ENCODE results near the gene IP6K1. TPM values are rescaled to one million over a fixed set of nuclear protein-coding genes. Genes with fewer than 3 reads are reported as not detected.
"Not testable (repeated sequence)": the region's sequence is repeated elsewhere in the genome, so short reads cannot be mapped to it uniquely, and the experiment has no call there.

Gene IP6K1
- total RNA-seq, 1 donor: 48.5 TPM

GRCh38 chr3:49700453-49701128 lies 85.8 kb downstream of the IP6K1 start:
- TF ChIP-seq, protein P1, sequence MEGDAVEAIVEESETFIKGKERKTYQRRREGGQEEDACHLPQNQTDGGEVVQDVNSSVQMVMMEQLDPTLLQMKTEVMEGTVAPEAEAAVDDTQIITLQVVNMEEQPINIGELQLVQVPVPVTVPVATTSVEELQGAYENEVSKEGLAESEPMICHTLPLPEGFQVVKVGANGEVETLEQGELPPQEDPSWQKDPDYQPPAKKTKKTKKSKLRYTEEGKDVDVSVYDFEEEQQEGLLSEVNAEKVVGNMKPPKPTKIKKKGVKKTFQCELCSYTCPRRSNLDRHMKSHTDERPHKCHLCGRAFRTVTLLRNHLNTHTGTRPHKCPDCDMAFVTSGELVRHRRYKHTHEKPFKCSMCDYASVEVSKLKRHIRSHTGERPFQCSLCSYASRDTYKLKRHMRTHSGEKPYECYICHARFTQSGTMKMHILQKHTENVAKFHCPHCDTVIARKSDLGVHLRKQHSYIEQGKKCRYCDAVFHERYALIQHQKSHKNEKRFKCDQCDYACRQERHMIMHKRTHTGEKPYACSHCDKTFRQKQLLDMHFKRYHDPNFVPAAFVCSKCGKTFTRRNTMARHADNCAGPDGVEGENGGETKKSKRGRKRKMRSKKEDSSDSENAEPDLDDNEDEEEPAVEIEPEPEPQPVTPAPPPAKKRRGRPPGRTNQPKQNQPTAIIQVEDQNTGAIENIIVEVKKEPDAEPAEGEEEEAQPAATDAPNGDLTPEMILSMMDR (IDR thresholded peaks at IDR 0.05; ENCODE audit: extremely low read depth, low read depth, low read length): no peak
- H3K9me3 ChIP-seq (ENCODE audit: low read depth, low read length): no peaks in the 10 kb centered on the region
- no peak overlapping the region for H2AFZ ChIP-seq (ENCODE audit: low read length)
- H3K36me3 ChIP-seq (ENCODE audit: insufficient read depth, low read length): peaks cover 38% of the 10 kb centered on the region
- peak; percentile 65 for DNase-seq (ENCODE audit: insufficient read length, low spot score, missing footprints)
- no peak overlapping the region for H3K27ac ChIP-seq (ENCODE audit: low read depth, low read length)
- no peaks in the 10 kb centered on the region for H3K27me3 ChIP-seq (ENCODE audit: insufficient read depth, low read length)
- no peak overlapping the region for H3K4me2 ChIP-seq (ENCODE audit: insufficient read depth, low read length)
- peaks cover 14% of the 10 kb centered on the region for H4K20me1 ChIP-seq (ENCODE audit: insufficient read depth, low read length)
- no peak overlapping the region for H3K4me3 ChIP-seq (ENCODE audit: insufficient read depth, low read length)
- H3K79me2 ChIP-seq (ENCODE audit: insufficient read depth, low read length): no peaks in the 10 kb centered on the region
- H3K4me1 ChIP-seq (ENCODE audit: insufficient read depth, low read length): no peaks in the 10 kb centered on the region

GRCh38 chr3:49700014-49700413 lies 86.3 kb downstream of the IP6K1 start:
- Histone ChIP-seq H3K27me3 (ENCODE audit: insufficient read depth, low read length) (no peaks in the 10 kb centered on the region), H4K20me1 (ENCODE audit: insufficient read depth, low read length) (peaks cover 14% of the 10 kb centered on the region)
- peak; percentile 62 for DNase-seq (ENCODE audit: insufficient read length, low spot score, missing footprints)

DNA sequence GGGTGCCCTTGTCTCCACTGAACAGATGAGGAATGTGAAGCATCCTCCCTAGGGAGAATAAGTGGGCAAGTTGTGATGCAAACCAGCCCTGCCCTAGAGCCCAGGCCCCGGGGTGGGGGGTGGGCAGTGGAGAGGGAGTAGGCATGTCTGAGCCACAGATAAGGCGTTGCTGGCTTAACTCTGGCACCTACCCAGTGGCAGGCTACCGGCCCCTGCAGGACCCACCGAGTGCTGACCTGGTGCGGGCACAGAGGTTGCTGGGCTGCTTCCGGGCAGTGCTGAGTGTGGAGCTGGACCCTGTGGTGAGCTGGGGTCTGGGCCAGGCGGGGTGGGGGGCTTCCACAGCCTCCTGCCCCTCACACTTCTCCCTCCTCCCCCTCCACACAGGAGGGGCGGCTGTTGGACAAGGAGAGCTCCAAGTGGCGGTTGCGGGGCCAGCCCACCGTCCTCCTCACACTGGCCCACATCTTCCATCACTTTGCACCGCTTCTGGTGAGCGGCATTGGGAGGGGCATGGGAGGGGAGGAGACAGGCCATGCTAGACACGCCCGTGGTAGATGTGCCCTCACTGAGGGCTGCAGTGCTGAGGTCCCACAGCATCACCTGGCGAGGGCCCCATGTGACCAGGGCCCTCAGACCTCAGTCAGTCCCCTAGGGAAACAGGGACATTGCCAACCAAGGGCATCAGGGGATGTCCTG lies 86.9 kb downstream of the IP6K1 start:
- no peak overlapping the region for H3K27ac ChIP-seq (ENCODE audit: low read depth, low read length)
- no peak overlapping the region for H3K4me3 ChIP-seq (ENCODE audit: insufficient read depth, low read length)
- H3K4me2 ChIP-seq (ENCODE audit: insufficient read depth, low read length): no peak overlapping the region
- peaks cover 33% of the 10 kb centered on the region for H3K36me3 ChIP-seq (ENCODE audit: insufficient read depth, low read length)
- H3K79me2 ChIP-seq (ENCODE audit: insufficient read depth, low read length): peaks cover 2% of the 10 kb centered on the region
- H3K9me3 ChIP-seq (ENCODE audit: low read depth, low read length): no peaks in the 10 kb centered on the region
- H3K27me3 ChIP-seq (ENCODE audit: insufficient read depth, low read length): no peaks in the 10 kb centered on the region
- no peak overlapping the region for H2AFZ ChIP-seq (ENCODE audit: low read length)
- H4K20me1 ChIP-seq (ENCODE audit: insufficient read depth, low read length): peaks cover 14% of the 10 kb centered on the region
- H3K4me1 ChIP-seq (ENCODE audit: insufficient read depth, low read length): no peaks in the 10 kb centered on the region
- DNase-seq (ENCODE audit: insufficient read length, low spot score, missing footprints): peak; percentile 95
- TF ChIP-seq, protein P1 (IDR thresholded peaks at IDR 0.05; ENCODE audit: extremely low read depth, low read depth, low read length): no peak

More at GRCh38 chr3:49700014-49700413, 86.3 kb downstream of the IP6K1 start:
- Histone ChIP-seq H3K79me2 (ENCODE audit: insufficient read depth, low read length) (no peaks in the 10 kb centered on the region), H3K4me1 (ENCODE audit: insufficient read depth, low read length) (no peaks in the 10 kb centered on the region), H3K9me3 (ENCODE audit: low read depth, low read length) (no peaks in the 10 kb centered on the region), H3K4me2 (ENCODE audit: insufficient read depth, low read length) (no peak overlapping the region), H2AFZ (ENCODE audit: low read length) (no peak overlapping the region), H3K4me3 (ENCODE audit: insufficient read depth, low read length) (no peak overlapping the region), H3K27ac (ENCODE audit: low read depth, low read length) (no peak overlapping the region), H3K36me3 (ENCODE audit: insufficient read depth, low read length) (peaks cover 38% of the 10 kb centered on the region)
- TF ChIP-seq, protein P1 (IDR thresholded peaks at IDR 0.05; ENCODE audit: extremely low read depth, low read depth, low read length): no peak

GRCh38 chr3:49695350-49696015 lies 90.9 kb downstream of the IP6K1 start:
- H2AFZ ChIP-seq (ENCODE audit: low read length); H3K27me3 ChIP-seq (ENCODE audit: insufficient read depth, low read length); H3K4me1 ChIP-seq (ENCODE audit: insufficient read depth, low read length); H3K4me2 ChIP-seq (ENCODE audit: insufficient read depth, low read length); H4K20me1 ChIP-seq (ENCODE audit: insufficient read depth, low read length); H3K27ac ChIP-seq (ENCODE audit: low read depth, low read length); H3K4me3 ChIP-seq (ENCODE audit: insufficient read depth, low read length); H3K9me3 ChIP-seq (ENCODE audit: low read depth, low read length); DNase-seq (ENCODE audit: insufficient read length, low spot score, missing footprints): not testable (repeated sequence)
- peaks cover 13% of the 10 kb centered on the region for H3K36me3 ChIP-seq (ENCODE audit: insufficient read depth, low read length)
- H3K79me2 ChIP-seq (ENCODE audit: insufficient read depth, low read length): peaks cover 24% of the 10 kb centered on the region

DNA sequence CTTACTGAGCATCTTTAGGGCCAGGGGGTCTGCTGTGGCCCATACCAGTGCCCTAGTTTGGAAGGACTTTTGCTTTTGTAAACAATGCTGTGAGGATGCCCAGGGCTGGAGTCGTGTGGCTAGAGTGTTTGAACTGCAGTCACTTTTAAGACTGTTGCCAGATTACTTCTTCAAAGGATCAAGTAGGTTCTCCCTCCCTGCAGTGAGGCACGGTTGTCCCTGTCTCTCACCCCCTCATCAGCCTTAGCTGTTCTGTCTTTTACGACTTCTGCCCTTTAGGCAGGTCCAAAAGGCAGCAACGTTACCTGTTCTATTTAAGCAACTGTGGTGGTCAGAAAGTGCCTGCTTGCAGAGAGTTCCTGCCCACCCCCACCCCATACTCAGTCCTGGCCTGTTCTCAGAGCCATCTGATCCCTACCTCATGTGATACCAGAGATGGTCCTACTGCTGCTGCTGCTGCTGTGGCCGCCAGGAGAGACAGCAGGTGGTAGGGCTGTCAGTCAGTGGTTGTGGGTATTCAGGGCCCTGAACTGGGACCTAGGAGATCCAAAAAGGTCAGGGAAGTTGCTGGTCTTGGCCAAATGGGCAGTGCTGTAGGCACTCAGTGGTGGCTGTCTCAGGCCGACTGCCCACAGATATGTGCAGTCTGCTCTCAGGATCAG lies 91.8 kb downstream of the IP6K1 start:
- H3K36me3 ChIP-seq (ENCODE audit: insufficient read depth, low read length); H3K4me1 ChIP-seq (ENCODE audit: insufficient read depth, low read length); H3K4me2 ChIP-seq (ENCODE audit: insufficient read depth, low read length); H3K9me3 ChIP-seq (ENCODE audit: low read depth, low read length); H2AFZ ChIP-seq (ENCODE audit: low read length); H3K4me3 ChIP-seq (ENCODE audit: insufficient read depth, low read length); H3K27ac ChIP-seq (ENCODE audit: low read depth, low read length); H4K20me1 ChIP-seq (ENCODE audit: insufficient read depth, low read length); H3K27me3 ChIP-seq (ENCODE audit: insufficient read depth, low read length): not testable (repeated sequence)
- H3K79me2 ChIP-seq (ENCODE audit: insufficient read depth, low read length): peaks cover 33% of the 10 kb centered on the region
- DNase-seq (ENCODE audit: insufficient read length, low spot score, missing footprints): peak; percentile 1

- not testable (repeated sequence) for H4K20me1 ChIP-seq (ENCODE audit: insufficient read depth, low read length); H3K36me3 ChIP-seq (ENCODE audit: insufficient read depth, low read length); H3K4me3 ChIP-seq (ENCODE audit: insufficient read depth, low read length); H2AFZ ChIP-seq (ENCODE audit: low read length); H3K9me3 ChIP-seq (ENCODE audit: low read depth, low read length); H3K27ac ChIP-seq (ENCODE audit: low read depth, low read length); H3K27me3 ChIP-seq (ENCODE audit: insufficient read depth, low read length); H3K4me2 ChIP-seq (ENCODE audit: insufficient read depth, low read length)
- peaks cover 11% of the 10 kb centered on the region for H3K4me1 ChIP-seq (ENCODE audit: insufficient read depth, low read length)
- H3K79me2 ChIP-seq (ENCODE audit: insufficient read depth, low read length): peaks cover 35% of the 10 kb centered on the region
- DNase-seq (ENCODE audit: insufficient read length, low spot score, missing footprints): peak; percentile 41
Observed at GRCh38 chr3:49691481-49691880, 94.9 kb downstream of the IP6K1 start.

All from osteoblast (primary cell).